Suppressor macrophage (primary cell): ENCODE data around the gene INPP5J.
"Not testable (repeated sequence)": the region's sequence is repeated elsewhere in the genome, so short reads cannot be mapped to it uniquely, and the experiment has no call there.

Experiments
- DNase-seq, 4 experiments: peaks; one replicate each; pipeline ENCODE4 v3.0.0-alpha.2; 2020 to 2022

INPP5J gene

DNA sequence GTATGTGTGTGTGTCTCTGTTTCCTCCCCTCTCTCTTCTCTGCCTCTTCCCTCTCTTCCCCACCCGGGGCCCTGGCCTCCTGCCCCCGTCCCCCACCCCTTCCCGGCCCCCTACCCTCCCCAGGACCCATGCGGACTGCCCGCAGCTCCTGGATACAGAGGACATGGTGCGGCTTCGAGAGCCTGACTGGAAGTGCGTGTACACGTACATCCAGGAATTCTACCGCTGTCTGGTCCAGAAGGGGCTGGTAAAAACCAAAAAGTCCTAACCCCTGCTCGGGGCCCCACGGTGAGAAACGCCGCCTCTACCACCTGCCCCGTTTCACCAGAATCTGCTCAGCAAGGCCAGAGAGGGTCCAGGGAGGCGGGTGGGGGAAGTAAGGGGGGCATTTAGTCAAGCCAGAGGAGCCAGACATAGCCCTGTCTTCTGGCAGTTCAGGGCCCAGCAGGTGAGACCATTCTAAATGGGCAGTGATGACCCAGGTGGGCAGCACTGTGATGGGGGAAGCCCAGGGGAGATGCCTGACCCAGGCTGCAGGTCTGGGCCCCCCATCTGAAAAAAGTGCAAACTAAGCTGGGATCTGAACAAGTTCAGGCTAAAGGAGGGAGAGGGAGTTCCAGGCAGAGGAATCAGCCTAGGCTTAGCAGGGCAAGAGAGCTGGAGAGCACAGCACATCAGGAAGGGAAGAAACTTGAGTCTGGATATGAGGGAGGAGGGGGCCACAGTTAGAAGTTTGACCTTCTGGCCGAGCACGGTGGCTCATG, 21.8 kb upstream of the INPP5J start:
- DNase-seq = no peak

GRCh38 chr22:31102441-31103081, 20.2 kb upstream of the INPP5J start:
- DNase-seq = peak in 2 of 4 experiments; percentile 13 to 21

DNA sequence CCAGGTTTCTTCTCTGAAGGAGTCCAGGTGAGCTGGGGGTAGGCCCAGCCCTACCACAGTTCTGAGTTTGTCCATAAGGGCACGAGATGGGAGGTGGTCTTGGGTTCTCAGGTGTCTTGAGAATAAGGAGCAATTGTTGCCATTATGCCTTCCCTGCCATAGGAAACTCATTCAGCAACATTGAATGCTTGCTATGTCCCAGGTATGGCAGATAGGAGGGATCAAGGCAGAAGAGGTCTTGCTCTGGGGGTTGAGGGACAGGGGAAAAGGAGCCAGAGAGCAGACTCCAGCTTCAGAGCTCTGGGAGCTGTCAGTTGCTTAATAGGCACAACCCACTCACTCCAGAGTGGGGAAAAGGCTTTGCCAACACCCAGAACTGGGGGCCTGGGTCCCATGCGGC, 19.7 kb upstream of the INPP5J start:
- DNase-seq = no peak

DNA sequence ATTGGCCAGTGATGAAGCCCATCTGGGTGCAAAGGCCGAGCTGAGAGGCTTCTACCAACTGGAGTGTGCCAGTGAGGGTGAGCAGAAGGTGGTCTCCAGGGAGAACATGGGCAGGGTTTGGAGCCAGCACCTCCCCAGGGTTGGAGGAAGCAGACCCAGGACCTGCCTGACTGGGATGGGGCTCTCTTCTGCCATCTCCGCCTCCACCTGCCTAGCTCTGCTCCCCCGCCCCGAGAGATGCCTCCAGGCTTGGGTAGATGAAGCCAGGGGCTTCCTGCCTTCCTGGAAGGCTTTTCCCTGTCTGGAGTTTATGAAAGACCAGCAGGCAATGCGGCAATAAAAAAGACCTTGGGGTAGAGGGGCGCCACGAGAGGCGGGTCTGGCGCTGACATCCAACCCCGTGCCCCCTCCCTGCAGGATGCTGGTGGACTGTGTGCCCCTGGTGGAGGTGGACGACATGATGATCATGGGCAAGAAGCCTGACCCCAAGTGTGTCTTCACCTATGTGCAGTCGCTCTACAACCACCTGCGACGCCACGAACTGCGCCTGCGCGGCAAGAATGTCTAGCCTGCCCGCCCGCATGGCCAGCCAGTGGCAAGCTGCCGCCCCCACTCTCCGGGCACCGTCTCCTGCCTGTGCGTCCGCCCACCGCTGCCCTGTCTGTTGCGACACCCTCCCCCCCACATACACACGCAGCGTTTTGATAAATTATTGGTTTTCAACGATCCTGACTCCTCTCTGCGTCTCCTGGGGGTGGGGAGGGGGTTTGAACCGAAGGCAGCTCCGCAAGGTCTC, 18.7 kb upstream of the INPP5J start:
- no peak for DNase-seq

DNA sequence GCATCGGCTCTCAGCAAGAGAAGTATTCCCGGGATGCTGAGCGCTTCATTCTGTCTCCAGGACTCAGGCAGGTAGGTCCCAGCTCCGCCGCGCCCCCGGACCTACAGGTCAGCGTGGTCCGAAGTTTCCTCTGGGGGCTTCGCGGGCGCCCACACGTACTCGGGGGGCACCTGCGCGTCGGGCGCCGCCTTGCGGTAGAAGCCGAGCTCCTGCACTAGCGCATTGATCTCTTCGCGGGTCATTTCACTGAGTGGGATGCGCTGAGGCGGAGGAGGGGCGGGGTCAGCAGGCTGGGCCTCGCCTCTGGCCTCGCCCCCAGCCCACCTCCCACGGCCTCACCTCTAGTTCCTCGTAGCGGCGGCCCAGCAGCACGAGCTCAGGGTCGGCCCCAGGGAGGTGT, 17.9 kb upstream of the INPP5J start:
- no peak for DNase-seq

DNA sequence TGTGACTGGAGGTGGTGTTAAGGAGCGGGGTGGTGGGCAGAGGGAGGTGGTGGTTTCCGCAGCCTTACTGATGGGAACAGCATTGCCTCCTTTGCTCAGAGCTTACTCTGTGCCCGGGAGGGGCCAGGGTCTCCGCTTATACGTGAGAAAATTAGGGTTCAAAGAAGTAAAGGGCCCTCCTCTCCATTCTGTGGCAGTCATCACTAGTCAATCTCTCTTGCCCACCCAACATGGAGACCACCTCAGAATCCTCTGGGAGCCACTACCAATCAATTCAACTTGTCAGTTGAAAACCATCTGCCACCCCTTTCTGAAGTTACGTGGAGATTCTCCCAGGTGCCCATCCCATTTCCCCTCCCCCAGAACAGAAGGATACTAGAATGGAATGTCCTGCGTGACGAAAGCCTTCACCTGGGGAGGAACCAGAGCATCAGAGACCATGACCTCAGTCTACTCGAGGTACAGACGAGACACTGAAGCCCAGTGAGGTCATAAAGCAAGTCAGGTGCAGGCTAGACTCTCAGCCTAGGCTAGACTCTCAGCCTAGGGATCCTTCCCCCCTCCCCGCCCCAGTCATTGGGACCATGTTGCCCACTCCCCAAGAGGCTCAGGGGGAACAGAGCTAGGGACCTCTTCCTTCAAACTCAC, 17.4 kb upstream of the INPP5J start:
- DNase-seq = no peak

- no peak for DNase-seq
Measured at GRCh38 chr22:31106001-31106571, 16.7 kb upstream of the INPP5J start.

- no peak for DNase-seq
Measured at GRCh38 chr22:31106731-31107177, 16.0 kb upstream of the INPP5J start.

DNA sequence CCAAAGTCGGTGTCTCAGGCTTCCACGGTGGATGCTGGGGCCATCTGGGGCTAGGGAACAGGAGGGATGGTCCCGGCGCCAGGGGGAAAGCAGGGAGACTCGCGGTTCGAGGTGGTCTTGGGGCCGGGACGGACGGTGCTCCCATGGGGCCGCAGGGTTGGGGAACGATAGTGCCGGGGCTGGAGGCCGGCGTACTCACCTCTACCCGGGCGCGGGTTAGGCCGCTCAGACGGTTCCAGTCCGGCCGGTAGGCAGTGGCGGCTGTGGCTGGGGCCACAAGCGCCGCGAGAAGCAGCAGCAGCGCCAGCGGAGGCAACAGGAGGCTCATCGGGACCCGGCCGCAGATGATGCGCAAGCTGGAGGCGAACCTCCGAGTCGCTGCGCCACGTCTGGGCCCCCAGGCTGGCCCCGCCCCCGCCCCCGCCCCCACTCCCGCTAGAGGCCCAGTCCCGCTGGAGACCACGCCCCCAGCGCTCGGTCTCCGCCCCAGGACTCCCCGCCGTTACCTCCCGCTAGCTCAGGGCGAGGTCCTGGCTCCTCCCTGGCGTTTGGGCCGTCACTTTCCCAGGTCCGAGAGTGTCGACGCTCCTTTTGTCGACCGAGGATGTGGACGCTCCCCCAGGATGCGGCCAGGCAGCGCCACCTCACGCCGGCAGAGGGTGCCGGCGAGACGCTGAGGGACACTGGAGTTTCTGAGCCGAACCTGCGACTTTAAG, 15.4 kb upstream of the INPP5J start, which contains the start of gene SELENOM:
Gene SELENOM, minus strand, starts transcription at position 391 of the 716 bp plus-strand sequence. Its CDS starts 63 bp downstream, at position 328.
- DNase-seq = peak; percentile 94 to 97 (median 96)

DNA sequence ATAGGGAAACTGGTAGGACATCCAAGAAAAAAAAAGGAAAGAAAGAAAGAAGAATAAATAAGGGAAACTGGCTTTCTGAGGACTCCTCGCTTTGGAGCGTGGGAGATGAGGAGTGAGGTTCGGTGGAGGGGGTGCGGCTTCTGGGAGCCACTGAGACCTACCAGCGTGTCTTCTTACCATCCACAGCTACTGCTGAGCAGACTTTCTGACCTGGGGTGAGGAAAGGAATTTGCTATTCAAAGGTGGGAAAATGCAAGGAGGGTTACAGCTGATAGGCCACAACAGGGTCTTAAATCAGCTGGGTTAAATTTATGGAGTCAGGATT, 14.9 kb upstream of the INPP5J start:
- no peak for DNase-seq

GRCh38 chr22:31112547-31113091, 10.1 kb upstream of the INPP5J start:
- not testable (repeated sequence) for DNase-seq

DNA sequence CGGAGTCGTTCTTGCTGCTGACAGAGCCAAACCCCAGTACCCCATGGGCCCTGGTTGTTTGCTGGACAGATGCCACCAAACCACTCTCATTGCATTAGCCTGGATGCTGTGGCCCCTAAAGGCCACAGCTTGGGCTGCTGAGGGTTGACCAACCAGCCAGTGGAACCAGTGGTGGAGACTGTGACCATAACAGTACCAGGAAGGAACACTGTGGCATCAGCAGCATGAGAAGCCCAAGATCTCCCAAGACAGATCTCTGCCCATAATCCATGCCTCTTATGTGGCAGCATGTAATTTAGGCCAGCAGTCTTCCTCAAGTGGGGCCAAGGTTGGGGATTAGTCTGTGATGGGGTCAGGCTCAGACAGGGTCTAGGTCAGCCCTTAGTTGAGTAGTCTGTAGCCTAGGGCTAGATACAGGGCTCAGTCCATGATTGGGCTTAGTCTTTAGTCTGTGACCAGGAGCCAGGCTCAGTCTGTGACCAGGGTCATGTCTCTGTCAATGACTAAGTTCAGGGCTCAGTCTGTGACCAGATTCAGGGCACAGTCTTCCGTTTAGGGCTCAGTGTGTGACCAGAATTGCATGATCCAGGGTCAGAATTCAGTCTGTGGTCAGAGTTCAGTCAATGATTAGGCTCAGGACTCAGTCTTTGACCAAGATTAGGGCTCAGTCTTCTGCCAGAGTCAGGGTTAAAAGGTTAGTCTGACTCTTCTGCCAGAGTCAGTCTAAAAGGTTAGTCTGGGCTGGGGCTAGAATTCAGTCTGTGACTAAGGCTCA, 4.5 kb upstream of the INPP5J start:
- no peak for DNase-seq

DNA sequence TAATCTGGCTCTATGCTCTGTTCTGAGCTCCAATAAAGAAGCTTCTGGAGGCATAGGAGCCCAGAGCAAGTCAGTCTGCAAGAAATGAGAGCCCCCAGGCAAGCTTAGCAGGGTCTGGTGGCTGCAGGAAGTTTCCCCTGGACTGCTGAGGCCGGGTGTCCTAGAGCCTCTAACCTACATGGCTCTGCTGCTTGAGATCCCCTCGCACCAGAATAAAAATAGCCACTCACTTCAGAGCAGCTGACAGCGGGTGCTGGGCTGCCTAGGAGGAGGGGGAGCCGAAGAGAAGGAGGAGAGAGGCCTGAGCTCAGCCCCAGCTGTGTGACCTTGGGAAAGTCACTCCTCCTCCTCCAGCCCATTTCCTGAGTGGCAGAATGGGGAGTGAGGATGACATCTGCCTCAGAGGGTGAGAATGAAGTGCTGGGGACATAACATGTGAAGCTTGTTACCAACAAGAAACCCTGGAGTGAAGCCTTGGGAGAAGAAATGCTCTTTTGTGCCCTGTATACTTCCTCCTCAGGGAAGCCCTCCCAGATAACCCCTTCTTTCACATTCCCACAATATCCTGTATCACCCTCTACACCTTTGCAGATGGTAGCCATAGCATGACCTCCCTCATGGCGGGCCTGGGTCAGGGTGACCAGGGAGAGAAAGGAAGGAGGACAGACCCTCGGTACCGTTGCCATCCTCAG, 3.6 kb upstream of the INPP5J start:
- DNase-seq = no peak

DNA sequence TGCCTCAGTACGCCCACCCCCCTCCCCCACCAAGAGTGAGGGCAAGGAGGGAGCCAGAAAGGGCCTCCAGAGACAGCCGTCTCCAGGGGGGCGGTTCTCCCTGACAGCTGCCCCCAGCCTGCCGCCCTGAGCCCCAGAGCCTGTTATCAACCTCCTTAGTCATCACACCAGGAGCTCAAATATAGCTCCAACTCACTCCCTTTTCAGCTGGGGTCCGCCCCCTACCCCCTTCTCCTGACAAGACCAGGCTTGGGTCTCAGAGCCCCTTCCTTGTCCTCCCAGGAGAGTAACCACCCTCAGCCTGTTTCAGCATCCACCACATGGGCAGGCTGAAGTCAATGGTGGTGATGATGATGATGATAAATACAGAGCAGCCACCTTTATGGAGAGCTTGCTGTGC, 2.5 kb upstream of the INPP5J start:
- no peak for DNase-seq

DNA sequence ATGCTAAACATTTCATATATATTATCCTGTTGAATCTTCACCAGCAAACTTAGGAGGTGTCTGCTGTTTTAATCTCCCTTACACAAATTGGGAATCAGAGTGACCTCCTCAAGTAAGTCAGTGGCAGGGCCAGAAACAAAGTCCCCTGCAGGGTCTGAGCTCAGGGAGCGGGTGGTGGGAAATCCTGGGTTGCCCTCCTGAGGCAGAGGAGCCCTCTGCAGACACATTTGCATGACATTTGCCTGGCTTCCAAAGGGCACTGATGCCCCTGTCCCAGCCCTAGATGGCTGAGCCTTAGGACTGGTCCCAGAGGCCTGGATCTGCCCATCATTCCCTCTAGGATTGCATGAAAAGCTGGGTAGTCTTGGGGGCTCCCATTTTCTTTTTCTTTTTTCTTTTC, 2.1 kb upstream of the INPP5J start:
- no peak for DNase-seq

DNA sequence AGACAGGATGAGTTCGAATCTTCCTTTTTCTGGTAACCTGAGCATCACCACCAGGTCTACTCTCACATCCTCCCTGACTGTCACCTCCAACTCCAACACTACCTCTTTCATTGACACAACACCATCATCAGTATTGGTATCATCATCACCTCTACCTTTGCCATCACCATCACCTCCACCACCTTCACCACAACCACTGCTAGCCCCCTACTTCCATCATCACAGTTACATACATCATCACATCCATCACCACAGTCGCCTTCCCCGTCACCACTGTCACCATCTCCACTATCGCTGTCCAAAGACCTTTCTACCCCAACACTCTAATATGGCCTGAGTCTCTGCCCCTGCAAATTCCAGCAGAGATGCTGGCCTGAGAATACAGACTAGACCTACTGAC, 1.4 kb upstream of the INPP5J start:
- no peak for DNase-seq

GRCh38 chr22:31122196-31122531, 602 bp upstream of the INPP5J start:
- DNase-seq = no peak

- DNase-seq = no peak
Measured at GRCh38 chr22:31123292-31123602, 481 bp downstream of the INPP5J start.

DNA sequence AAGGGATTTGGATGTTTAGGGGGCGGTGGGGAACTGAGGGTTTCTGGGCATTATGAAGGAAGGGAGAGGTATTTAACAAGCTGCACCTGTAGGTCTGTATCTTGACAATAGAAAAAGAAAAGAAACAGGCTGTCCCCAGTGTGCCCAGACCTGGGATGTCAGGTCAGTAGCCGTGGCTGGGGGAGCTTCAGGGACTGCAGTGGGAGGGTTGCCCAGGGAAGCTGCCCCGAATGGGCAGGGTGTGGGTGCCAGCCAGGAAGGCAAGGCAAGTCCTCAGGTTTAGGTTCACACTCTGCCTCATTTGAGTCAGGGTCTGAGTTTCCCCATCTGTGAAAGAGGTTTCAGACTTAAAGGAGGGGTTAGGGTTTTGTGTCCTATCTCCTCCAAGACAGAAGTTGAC, 1.5 kb downstream of the INPP5J start:
- DNase-seq = no peak

GRCh38 chr22:31124811-31125465, 2.2 kb downstream of the INPP5J start:
- no peak for DNase-seq
